Sigmoid colon (tissue), 4 donors: ENCODE results near the gene MRPL34.

ENCODE experiments used
- CTCF ChIP-seq, 4 experiments: fragments of 450-650 bp in 3 of 4; fragments of 200-600 bp in 1 of 4; IDR thresholded peaks; one replicate each; pipeline ENCODE4 v1.5.1; 2016 to 2019; ENCODE audit warnings: antibody characterized with exemption in 4 of 4, mild to moderate bottlenecking in 3 of 4, moderate library complexity in 2 of 4
- EP300 ChIP-seq, 4 donors: sonication (generic); formaldehyde crosslinking; IDR thresholded peaks; one replicate each; pipeline ENCODE4 v1.6.1; 2017; ENCODE audit warnings: antibody characterized with exemption in 4 of 4
- POLR2A ChIP-seq, 2 donors: fragments of 450-650 bp; IDR thresholded peaks; one replicate each; pipeline ENCODE4 v1.6.1; 2016; ENCODE audit warnings: antibody characterized with exemption in 2 of 2, mild to moderate bottlenecking in 2 of 2, moderate library complexity in 2 of 2
- POLR2AphosphoS5 ChIP-seq, 4 donors: sonication (generic); formaldehyde crosslinking; IDR thresholded peaks; one replicate each; pipeline ENCODE4 v1.6.1; 2017; ENCODE audit warnings: antibody characterized with exemption in 4 of 4

- TF ChIP-seq POLR2A (IDR thresholded peaks at IDR 0.05) = no peak
- no peak for TF ChIP-seq CTCF (IDR thresholded peaks at IDR 0.05)
- TF ChIP-seq EP300 (IDR thresholded peaks at IDR 0.05) = no peak
- TF ChIP-seq POLR2AphosphoS5 (IDR thresholded peaks at IDR 0.05) = no peak
These were observed 9.4 kb upstream of the MRPL34 start for GRCh38 chr19:17296273-17296672.
